ENCODE measurements around the gene C2orf76.
A peak's percentile ranks its signal among the peaks of the same experiment; 100 is the strongest.

The C2orf76 gene

DNA sequence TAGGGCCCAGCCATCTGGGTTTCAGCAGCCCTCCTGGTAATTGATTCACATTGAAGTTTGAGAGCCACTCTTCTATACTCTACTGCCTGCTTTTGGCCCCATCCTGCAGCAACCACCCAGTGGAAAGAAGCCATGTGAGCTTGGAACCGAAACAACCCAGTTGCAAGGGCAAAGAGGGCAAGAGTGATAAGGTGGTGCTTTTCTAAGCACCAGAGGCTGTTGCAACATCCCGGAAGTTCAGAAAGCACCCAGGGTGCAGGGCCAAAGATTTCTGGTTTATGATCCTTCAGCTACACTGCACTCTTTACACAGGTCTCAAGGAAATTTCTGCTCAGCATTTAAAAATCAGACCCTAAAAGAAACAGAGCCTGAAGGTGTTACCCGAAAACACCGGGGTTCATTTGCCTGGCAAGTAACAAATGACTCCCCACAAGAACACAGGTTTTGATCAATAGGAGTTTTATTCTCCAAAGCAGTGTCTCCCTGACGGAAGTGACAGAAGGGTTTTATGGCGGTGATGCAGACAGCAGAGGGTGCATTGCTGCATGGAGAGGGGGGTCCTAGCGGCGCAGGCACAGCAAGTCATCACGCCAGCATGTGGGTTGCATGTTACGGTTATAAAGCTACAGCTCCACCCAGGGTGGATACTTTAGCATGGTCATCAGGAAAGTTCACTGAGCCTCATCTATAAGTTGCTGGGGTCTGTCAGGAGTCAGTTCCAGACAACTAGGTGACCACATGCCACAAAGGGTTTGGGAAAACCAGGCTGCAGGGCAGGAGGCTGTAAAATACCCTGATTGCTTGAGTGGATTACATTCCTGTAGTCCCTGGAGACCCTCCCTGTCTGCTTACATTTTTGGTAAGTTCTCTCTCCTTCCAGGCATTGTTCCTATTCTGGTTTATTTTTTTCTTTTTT is 36.3 kb upstream of the C2orf76 start:
- peak overlapping the region; percentile 62 for H3K27ac ChIP-seq
- TF ChIP-seq ZFX (IDR thresholded peaks at IDR 0.05): no peak
- TF ChIP-seq, protein P1, sequence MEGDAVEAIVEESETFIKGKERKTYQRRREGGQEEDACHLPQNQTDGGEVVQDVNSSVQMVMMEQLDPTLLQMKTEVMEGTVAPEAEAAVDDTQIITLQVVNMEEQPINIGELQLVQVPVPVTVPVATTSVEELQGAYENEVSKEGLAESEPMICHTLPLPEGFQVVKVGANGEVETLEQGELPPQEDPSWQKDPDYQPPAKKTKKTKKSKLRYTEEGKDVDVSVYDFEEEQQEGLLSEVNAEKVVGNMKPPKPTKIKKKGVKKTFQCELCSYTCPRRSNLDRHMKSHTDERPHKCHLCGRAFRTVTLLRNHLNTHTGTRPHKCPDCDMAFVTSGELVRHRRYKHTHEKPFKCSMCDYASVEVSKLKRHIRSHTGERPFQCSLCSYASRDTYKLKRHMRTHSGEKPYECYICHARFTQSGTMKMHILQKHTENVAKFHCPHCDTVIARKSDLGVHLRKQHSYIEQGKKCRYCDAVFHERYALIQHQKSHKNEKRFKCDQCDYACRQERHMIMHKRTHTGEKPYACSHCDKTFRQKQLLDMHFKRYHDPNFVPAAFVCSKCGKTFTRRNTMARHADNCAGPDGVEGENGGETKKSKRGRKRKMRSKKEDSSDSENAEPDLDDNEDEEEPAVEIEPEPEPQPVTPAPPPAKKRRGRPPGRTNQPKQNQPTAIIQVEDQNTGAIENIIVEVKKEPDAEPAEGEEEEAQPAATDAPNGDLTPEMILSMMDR (conservative IDR thresholded peaks at IDR 0.05): no peak

DNA sequence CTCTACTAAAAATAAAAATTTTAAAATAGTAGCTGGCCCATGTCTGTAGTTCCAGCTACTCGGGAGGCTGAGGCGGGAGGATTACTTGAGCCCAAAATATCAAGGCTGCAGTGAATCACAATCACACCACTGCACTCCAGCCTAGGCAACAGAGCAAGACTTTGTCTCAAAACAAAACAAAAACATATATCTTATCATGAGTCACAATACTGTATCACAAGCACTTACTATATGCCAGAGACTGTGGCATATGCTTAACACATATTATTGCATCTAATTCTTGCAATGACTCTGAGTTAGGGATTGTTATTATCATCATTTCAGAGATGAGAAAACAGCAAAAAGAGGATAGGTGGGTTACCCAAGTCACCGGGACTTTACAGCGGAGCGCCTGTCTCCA is 35.5 kb upstream of the C2orf76 start:
- peak overlapping the region; percentile 62 for H3K27ac ChIP-seq
- TF ChIP-seq, protein P1 (conservative IDR thresholded peaks at IDR 0.05): no peak
- TF ChIP-seq ZFX (IDR thresholded peaks at IDR 0.05): no peak

DNA sequence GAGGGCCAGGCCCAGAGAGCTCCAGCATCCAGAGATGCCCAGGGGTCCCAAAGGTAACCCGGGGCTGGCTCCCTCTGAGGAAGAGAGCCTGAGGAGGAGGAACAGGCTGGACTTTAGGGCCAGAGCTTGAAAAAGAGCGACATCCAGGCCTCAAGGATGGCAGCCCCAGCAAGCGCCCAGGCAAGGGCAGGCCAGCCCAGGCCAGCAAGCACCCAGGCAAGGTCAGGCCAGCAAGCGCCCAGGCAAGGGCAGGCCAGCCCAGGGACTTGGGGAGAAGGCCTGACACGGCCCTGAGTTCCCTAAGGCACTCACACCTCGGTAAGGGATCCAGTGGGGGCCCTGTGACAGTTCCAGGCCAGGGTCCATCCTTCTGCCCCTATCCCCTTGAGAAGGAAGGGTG is 30.6 kb upstream of the C2orf76 start:
- no peak overlapping the region for H3K27ac ChIP-seq
- no peak for TF ChIP-seq ZFX (IDR thresholded peaks at IDR 0.05)
- TF ChIP-seq, protein P1 (conservative IDR thresholded peaks at IDR 0.05): no peak

DNA sequence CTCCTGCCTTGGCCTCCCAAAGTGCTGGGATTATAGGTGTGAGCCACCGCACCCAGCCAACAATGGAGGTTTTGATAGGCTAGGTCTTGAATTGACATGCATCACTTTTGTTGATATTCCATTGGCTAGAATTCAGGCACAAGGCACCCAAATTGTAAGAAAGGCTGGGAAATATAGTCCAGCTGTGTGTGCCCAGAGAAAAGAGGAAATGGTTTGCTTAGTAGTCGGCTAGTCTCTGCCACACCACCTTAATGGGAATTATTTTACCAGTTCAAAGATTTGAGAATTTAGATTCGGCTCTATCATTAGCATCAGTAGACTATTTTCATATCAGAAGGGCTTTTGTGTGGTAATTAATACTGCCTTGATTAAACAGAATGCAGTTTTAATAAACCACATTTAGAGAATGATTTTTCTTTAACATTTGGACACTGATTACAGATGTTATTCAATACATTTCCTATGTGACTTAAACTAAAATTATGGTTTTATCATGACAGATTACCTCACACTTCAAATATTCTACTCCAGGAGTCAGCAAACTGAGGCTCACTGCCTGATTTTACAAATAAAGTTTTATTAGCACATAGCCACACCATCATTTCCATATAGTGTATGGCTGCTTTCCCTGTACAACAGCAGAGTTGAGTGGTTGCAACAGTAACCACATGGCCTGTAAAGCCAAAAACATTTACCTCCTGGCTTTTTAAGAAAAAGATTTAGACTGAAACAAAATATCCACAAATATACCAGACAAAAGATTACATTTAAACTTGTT is 27.5 kb upstream of the C2orf76 start:
- no peak overlapping the region for H3K27ac ChIP-seq
- TF ChIP-seq, protein P1 (conservative IDR thresholded peaks at IDR 0.05): no peak
- TF ChIP-seq ZFX (IDR thresholded peaks at IDR 0.05): no peak

DNA sequence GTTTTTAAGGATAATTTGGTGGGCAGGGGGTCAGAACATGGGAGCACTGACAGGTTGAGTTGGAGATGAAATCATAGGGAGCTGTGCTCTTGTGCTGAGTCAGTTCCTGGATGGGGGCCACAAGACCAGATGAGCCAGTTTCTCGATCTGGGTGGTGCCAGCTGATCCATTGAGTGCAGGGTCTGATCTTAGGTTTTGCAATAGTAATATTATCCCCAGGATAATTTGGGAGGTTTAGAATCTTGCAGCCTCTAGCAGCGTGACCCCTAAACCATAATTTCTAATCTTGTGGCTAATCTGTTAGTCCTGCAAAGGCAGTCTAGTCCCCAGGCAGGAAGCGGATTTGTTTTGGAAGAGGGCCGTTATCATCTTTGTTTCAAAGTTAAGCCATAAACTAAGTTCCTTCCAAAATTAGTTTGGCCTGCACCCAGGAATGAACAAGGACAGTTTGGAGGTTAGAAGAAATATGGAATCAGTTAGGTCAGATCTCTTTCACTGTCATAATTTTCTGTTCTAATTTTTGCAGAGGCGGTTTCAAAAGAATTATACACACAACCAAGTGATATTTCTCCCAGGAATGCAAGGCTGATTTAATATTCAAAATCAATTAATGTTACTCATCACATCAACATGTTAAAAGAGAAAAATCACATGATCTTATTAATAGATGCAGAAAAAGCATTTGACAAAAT is 23.1 kb upstream of the C2orf76 start:
- peak overlapping the region; percentile 65 for H3K27ac ChIP-seq

DNA sequence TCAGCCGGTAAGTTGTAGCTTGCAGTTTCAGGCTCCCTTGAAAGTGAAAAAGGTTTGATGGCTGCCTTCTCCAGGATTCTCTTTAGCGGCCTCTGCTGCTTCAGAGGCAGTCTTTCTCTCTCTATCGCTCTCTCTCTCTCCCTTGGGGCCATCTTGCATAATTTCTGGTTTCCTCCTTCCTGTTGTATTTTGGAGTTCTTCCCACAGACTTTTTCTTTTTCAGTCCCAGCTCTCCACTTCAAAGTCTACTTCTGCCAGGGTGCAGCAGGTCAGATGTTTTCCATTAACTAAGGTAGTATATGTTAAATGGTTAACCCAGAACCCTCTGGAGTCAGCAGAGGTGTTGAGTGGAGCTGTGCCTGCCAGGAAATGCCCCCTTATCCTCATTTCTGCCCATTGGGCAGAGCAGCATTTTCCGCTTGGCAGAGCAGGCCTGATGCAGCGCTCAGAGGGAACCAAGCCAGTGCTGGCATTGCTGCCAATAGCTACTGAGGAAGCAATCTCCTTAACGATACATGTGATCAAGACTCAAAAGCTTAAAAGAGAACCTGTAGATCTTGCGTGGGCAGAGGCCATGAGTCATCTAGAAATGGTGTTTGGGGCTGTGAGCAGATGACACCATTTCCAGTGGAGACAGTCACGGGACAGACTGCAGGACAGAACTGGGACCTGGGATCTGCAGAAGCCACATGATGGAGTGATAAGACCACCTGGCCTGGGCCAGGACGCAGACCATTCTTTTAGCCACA is 20.9 kb upstream of the C2orf76 start:
- H3K27ac ChIP-seq: peak overlapping the region; percentile 69
- no peak for TF ChIP-seq ZFX (IDR thresholded peaks at IDR 0.05)
- TF ChIP-seq, protein P1 (conservative IDR thresholded peaks at IDR 0.05): peak; percentile 17

More for the DNA sequence above, 23.1 kb upstream of the C2orf76 start:
- no peak for TF ChIP-seq ZFX (IDR thresholded peaks at IDR 0.05)
- TF ChIP-seq, protein P1 (conservative IDR thresholded peaks at IDR 0.05): no peak

All from C4-2B (cell line).